ENCODE measurements around the gene GSE1. TPM values are rescaled to one million over a fixed set of nuclear protein-coding genes. Genes with fewer than 3 reads are reported as not detected.
A peak's percentile ranks its signal among the peaks of the same experiment; 100 is the strongest.

The GSE1 gene
- total RNA-seq, 1 donor from 2014 or later: 56.4 TPM

DNA sequence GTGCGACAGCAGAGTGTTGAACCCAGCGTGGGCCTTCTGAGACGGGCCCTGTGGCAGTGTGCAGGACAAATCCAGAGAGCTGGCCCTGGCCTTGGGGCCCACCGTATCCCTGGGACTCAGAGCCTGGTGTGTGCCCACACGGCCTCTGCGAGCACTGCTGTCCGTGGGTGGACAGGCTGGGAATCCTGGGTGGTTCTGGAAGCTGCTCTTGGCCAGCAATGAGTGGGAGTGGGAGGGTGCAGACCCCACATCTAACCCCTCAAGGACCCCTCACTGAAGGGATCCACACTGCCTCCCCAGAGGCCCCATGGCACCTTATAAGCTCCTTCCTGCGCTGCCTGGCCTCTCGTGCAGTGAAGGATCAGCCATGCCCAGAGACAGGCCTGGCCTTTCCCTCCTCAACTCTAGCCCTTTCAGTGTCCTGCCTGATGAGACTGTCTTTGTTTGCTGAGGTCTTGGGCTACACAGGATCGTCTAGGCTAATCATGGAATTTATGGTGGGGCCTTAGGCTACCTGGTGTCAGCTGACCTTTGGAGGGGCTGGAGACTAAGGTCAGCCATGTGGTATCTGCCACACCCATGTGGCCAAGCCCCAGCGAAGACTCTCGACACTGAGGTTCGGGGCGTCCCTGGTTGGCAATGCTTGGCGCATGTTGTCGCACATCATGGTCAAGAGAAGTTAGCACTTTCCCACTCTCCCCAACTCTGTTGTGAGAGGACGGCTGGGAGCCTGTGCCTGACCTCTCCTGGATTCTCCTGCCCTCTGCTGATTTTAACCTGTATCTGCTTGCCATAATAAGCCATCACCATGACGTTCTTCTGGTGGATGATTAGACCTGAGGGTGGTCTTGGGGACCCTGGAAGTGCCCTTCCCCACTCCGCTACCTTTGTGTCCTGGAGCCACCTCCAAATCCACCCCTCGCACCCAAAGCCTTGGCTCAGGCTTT, 92.1 kb downstream of the GSE1 start:
- no peak for DNase-seq (ENCODE audit: low spot score)
- intact Hi-C loops (cut with DNase I): no loop called here

DNA sequence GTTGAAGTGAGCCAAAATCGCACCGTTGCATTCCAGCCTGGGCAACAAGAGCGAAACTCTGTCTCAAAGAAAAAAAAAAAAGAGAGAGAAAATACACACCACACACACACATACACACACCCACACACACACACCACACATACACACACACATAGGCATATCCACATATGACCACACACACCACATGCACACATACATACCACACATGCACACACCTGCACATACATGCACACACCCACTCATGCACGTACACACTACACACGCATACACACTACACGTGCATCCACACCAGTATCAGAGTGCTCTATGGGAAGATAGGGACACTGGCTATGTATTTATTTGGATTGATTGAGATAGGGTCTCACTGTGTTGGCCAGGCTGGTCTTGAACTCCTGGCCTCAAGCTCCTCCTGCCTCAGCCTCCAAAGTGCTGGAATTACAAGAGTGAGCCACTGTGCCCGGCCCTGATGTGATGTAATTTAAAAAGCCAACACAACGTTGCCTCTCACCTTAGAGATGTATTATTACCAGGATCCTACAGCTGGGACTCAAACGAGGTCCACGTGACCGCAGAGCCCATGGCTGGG, 93.4 kb downstream of the GSE1 start:
- no peak for DNase-seq (ENCODE audit: low spot score)
- intact Hi-C loops (cut with DNase I): no loop called here

DNA sequence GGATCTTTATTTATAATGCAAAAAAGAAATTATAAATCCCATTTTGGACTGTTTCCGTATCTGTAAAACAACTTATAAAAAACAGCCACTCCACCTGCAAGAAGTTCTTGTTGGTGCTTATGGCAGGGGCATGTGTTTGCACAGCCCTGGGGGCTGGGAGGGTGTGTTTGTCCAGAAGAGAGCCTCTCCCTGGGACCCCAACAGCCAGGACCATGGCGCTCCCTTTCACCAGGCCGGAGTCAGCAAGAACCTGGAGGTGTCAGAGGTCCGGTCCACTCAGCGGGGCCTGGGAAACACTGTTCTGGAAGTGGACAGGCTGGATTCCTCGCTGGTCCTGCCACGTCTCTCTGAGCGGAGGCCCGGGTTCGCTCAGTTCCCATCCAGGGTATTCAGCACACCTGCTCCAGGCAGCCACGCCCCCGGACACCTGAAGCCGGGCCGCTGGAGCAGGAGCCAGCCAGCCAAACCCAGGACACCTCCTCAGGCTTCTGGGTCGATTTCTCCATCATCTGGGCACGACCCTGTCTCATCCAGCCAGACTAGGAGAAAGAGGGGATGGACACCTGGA, 94.5 kb downstream of the GSE1 start:
- no peak for DNase-seq (ENCODE audit: low spot score)
- intact Hi-C loops (cut with DNase I): no loop called here

DNA sequence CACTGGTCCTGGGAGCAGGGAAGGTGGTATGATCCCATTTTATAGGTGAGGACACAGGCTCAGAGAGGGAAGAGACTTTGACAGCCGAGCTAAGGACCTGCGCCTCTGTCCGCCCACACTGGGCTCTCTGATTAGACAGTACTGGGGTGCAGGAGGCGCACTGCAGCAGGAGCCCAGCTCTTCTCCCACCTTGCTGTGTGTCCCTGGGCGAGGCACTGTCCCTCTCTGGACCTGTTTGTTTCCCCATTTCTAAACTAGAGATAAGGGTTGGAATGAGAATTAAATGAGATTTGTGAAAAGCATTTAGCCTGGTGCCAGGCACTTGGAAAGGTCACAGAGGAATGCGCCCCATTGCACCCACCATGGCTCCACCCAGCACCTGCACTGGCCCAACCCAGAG, 95.2 kb downstream of the GSE1 start:
- intact Hi-C loops (cut with DNase I): no loop called here
- DNase-seq (ENCODE audit: low spot score): no peak

DNA sequence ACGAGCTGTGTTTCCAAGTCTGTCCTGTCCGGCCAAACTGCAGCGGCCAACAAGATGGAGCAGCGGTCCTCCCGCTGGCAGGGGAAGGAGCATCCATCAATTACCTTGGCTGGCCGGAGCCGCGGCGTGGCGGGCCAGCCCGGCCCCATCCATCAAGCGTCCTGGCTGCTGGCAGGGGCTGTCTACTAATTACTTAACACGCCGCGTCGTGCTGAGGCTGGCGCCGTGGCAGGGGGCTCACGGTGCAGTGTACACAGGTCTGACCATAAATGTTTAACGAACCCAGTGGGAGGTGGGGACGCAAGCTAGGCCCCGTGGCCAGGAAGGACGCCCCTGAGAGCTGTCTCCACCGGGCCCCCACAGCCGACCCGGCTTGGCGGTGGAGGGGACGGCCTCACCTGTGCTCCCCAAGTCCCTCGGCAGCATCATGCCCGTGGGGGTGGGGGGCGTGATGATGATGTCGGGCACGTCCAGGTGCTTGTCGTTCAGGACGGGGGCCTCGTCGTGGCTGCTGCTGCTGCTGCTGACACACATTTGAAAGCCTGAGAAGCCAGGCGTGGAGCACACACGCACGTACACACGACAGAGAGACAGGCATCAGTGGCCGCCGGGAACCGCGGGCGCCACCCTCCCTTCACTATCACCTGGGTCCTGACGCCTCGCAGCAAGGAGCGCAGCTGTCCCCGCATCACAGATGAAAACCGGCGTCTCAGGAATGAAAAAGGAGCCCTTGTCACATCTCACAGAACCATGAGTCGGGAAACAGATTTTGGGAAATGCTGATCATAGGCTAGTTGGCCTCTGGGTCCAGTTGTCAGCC, 96.9 kb downstream of the GSE1 start:
- DNase-seq (ENCODE audit: low spot score): no peak
- intact Hi-C loops (cut with DNase I): loop anchor here (10.0 kb wide), 1 partner anchor 435 kb away; no protein-coding TSS in a partner anchor

DNA sequence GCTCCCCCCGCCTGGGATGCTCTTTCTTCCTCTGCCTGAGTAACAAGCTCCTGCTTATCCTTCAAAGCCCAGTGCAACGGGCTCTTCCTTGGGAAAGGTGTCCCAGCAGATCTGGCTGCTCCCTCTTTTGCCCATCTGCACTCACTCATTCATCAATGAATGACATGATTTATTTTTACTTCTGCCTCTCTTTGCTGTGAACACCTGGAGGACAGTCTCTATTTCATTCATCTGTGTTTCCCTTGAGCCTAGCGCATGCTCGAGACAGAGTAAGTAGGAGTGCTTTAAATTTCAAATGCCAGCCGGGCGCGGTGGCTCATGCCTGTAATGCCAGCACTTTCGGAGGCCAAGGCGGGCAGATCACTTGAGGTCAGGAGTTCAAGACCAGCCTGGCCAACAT, 97.6 kb downstream of the GSE1 start:
- intact Hi-C loops (cut with DNase I): loop anchor here (10.0 kb wide), 1 partner anchor 436 kb away; no protein-coding TSS in a partner anchor

DNA sequence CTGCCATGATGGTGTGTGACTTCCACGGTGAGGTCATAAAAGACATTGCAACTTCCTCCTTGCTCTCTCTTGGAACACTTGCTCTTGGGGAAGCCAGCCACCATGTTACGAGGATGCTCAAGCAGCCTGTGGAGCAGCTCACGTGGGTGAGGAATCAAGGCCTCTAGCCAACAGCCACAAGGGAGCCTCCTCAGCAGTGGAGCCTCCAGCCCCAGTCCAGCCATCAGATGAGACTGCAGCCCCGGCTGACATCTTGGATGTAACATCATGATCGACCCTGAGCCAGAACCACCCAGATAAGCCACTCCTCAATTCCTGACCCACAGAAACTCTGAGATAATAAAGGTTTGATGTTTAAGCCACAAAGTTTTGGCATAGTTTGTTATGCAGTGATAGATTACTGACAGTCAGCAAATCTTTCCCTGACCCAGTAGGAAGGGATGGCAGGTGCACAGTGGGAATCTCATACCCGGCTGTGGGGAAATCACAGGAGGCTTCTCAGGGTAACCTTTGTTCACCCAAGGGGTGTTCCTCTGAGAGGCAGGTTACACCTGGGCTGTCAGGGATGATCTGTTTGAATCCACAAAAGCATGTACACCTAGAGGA, 99.0 kb downstream of the GSE1 start:
- intact Hi-C loops (cut with DNase I): loop anchor here (10.0 kb wide), 1 partner anchor 437 kb away; no protein-coding TSS in a partner anchor
- no peak for DNase-seq (ENCODE audit: low spot score)

More for the DNA sequence above, 97.6 kb downstream of the GSE1 start:
- DNase-seq (ENCODE audit: low spot score): no peak

DNA sequence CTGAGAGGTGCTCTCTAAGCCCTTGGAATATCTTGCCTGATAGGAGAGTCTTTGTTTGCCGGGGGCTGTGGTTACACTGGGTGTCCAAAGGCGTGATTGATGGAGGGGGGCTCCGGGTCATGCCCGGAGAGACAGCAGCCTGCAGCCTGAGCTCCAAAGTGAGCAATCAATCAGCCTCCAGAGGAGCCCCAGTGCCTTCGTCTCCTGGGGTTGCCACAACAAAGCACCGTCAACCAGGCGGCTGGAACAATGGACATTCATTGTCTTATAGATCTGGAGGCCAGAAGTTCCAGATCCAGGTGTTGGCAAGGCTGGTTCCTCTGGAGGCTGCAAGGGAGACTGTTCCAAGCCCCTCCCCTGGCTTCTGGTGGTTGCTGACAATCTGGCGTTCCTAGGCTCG, 99.7 kb downstream of the GSE1 start:
- no peak for DNase-seq (ENCODE audit: low spot score)
- intact Hi-C loops (cut with DNase I): loop anchor here (10.0 kb wide), 1 partner anchor 438 kb away; no protein-coding TSS in a partner anchor

DNA sequence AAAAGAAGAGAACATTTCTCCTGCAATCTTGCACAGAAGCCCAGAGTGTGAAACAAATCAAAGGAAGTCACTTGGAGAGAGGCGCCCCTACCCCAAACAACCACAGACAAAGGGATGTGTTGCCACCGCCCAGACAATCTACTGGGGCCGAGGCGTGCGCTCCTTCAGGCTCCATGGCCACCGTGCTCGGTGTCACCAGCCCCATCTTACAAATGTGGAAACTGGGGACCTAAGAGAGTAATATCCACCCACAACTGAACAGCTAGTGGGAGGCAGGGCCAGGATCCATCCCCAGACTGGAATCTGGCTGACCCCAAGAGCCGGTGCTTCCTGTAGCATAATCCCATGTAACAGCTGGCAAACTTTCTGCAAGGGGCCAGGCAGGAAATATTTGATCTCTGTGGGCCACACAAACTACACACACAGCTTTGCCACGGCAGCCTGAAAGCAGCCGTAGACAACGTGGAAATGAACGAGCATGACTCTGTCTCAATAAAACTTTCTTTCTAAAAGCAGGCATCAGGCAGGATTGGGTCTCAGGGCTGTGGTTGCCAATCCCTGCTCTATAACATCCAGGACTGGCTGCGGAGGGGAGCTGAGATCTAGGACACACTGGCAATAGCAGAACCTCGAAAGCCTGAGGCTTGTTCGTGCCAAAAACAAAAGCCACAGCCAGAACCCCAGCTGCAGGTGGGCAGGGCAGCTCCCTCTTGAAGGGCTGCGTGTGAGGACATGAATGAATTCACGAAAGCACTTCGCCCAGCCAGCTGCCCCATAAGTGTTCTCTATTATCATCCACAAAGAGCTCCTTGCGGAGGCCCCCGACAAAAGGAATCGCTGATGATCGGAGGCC, 102.3 kb downstream of the GSE1 start:
- intact Hi-C loops (cut with DNase I): loop anchor here (2.0 to 10.0 kb wide), 2 partner anchors 55 to 441 kb away; no protein-coding TSS in a partner anchor
- no peak for DNase-seq (ENCODE audit: low spot score)

DNA sequence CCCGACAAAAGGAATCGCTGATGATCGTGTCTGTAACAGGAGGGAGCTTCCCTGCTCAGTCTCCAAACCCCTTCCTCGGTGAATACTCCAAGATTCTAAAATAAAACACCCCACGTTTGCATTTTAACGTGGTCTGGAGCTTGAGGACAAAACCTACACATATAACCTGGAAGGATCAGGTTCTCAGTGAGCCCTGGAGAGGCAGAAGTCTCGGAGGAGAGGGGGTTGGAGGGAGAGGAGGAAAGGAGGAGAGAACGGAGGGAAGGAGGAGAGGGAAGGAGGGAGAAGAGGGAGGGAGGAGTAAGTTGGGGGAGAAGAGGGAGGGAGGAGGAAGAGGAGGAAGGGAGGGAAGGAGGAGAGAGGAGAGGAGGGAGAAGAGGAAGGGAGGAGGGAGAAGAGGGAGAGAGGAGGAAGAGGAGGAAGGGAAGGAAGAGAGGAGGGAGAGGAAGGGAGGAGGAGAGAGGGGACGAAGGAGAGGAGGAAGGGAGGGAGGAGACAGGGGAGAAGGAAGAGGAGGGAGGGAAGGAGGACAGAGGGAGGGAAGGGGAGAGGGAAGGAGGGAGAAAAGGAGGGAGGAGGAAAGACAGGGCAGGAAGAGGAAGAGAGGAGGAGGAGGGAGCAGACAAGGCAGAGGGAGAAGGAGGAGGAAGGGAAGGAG, 103.0 kb downstream of the GSE1 start:
- DNase-seq (ENCODE audit: low spot score): no peak
- intact Hi-C loops (cut with DNase I): loop anchor here (2.0 to 10.0 kb wide), 2 partner anchors 55 to 441 kb away; no protein-coding TSS in a partner anchor

DNA sequence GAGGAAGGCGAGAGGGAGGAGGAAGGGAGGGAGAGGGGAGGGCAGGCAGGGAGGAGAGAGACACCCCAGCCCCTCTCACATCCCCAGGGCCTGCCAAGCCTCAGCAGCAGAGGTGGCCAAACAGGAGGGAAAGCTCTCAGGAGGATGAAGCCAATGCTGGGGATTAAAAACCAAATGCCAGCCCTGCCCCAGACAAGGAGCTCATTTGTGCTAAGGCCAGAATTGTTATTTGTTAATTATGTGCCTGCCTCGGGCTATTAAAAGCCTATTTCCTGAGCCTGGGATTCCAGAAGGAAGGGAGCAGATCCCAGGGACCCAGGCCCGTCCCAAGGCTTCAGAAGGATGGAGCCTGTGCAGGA, 103.5 kb downstream of the GSE1 start:
- intact Hi-C loops (cut with DNase I): loop anchor here (2.0 to 10.0 kb wide), 2 partner anchors 56 to 442 kb away; no protein-coding TSS in a partner anchor
- DNase-seq (ENCODE audit: low spot score): no peak

DNA sequence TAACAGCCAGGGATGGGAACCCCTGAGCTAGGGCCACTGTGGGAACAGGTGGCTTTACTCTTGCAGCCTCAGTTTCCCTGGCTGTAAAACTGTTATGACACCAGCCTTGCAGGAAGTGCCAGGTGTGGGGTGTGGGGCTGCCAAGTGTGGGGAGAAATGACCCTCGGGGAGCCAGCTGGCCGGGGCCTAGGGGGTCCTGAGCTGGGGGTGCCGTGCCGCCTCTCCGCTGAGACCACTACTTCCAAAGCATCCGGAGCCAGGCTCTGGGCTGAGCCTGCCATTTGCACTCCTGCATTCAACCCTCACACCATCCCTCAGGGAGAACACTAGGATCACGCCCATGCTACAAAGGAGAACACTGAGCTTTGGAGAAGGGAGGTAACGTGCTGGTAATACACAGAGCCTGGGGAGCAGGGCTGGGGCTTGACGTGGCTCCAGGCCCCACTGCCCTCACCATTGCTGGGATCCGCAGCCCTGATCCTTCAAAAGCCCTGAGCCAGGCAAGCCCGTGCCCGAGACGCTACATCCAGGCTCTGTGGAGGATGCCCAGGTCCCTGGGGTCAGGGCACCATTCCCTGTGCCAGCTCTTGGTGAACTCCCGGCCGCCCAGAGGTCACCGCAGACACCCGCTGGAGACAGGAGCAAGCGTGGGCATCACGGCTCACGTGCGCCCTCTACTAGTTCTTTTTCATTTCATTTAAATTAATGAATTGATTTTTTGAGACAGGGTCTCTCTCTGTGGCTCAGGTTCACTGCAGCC, 104.5 kb downstream of the GSE1 start:
- peak; percentile 78 for DNase-seq (ENCODE audit: low spot score)
- intact Hi-C loops (cut with DNase I): loop anchor here (2.0 to 10.0 kb wide), 2 partner anchors 57 to 443 kb away; no protein-coding TSS in a partner anchor

DNA sequence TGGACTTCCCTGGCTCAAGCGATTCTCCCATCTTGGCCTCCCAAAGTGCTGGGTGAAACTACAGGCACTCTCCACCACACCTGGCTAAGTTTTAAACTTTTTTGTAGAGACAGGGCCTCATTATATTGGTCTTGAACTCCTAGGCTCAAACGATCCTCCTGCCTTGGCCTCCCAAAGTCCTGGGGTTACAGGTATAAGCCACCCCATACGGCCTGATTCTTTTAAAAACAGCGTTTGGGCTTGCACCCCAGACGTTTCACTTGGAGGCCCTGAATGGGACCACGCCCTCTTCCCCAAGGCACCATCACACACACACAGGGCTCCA, 105.0 kb downstream of the GSE1 start:
- no peak for DNase-seq (ENCODE audit: low spot score)
- intact Hi-C loops (cut with DNase I): loop anchor here (10.0 kb wide), 1 partner anchor 443 kb away; no protein-coding TSS in a partner anchor

DNA sequence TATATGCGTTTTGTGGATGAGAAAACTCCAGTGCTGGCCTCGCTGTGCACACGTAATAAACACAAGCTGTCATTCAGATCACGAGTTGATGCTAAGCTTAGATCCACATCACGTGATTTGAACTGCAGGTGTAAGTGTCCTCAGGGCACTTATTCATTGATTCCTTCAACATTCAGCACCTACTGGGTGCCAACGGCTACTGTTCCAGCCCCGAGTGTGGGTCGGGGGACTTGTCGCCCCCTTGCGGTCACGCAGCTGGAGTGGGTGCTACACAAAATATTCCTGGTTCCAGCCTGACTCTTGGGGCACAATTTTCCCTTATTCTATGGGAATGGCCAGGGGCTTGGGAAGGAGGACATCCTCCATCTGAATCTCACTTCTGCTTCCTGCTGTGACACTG, 105.6 kb downstream of the GSE1 start:
- intact Hi-C loops (cut with DNase I): loop anchor here (10.0 kb wide), 1 partner anchor 444 kb away; no protein-coding TSS in a partner anchor
- no peak for DNase-seq (ENCODE audit: low spot score)

DNA sequence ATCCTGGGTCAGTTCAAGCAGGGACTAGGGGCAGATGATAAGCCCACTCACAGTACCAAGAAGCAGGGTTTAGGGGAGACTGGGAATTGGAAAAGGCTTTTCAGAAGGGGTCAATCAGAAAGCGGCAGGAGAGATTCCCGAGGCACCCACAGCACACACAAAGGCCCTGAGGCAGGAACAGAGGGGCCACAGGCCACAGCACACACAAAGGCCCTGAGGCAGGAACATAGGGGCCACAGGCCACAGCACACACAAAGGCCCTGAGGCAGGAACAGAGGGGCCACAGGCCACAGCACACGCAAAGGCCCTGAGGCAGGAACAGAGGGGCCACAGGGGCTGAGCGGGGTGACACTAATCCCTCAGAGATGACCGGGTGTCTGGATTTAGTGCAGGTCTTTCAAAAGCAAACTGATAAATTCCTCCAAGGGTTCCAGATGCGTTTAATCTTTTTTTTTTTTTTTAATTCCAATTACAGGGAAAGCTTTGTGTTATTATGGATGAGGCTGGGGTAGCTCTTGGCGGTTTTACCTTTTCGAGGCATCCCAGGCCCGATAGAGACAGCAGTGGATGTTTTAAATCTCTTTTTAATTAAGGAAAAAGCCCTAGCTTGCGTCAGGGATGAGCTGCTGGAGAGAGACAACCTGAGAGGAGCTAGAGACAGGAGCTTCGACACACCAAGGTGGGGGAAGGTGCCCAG, 106.6 kb downstream of the GSE1 start:
- no peak for DNase-seq (ENCODE audit: low spot score)
- intact Hi-C loops (cut with DNase I): loop anchor here (10.0 kb wide), 1 partner anchor 445 kb away; no protein-coding TSS in a partner anchor

DNA sequence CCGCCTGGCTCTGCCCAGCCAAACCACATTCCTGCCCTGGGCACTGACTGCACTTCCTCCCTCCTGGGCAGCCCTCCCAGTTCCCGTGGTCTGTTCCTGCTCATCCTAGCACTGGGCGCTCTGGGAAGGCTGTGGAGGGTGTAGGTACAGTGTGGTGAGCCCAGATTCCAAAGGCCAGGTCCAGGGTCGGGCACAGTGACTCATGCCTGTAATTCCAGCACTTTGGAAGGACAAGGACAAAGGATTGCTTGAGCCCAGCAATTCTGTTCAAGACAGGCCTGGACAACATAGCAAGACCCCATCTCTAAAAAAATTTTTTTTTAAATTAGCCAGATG, 107.1 kb downstream of the GSE1 start:
- DNase-seq (ENCODE audit: low spot score): no peak
- intact Hi-C loops (cut with DNase I): no loop called here

All from cardiac septum (tissue), 1 donor.